ENCODE results near the gene CRY1. TPM values are rescaled to one million over a fixed set of nuclear protein-coding genes. Genes with fewer than 3 reads are reported as not detected.

Gene CRY1
- polyA plus RNA-seq, 1 of the 3 experiments (the other 2 are of a cell fraction) = 4.9 TPM

DNA sequence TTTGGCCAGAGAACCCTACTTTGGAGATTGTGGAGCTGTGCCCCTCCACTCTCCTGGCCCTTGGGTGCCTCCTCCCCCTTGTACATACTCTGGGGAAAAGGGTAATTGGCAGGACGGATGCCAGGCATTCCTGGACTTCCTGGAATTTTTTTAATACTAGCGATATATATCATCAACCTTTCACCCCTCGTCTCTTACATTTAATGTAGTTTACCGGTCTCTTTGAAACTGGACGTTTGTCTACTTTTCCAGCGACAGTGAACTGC, 767 bp upstream of the CRY1 start:
- Histone ChIP-seq H3K4me2 (peak overlapping the region; percentile 97), H3F3A (replicated peaks; ENCODE audit: insufficient read depth) (peaks cover 13% of the 10 kb centered on the region), H3K27ac (ENCODE audit: low read depth in 2 of 2, low read length in 1 of 2) (peak overlapping the region; percentile 88 to 96), H3K36me3 (replicated peaks in 1 of 2; ENCODE audit: control insufficient read depth in 1 of 2, insufficient read depth in 2 of 2, low read length in 1 of 2) (no peaks in the 10 kb centered on the region), H3K9me2 (no peaks in the 10 kb centered on the region), H4K20me1 (ENCODE audit: insufficient read depth) (peaks cover 15% of the 10 kb centered on the region; the same call in 1 of the 2 replicates), H3K27me3 (ENCODE audit: insufficient read depth) (no peaks in the 10 kb centered on the region), H2AFZ (ENCODE audit: low read depth) (peak overlapping the region; percentile 89), H3K79me2 (ENCODE audit: insufficient read depth) (peaks cover 25% of the 10 kb centered on the region), H3K4me3 (ENCODE audit: low read depth in 2 of 2, low read length in 1 of 2) (peak overlapping the region; percentile 80 to 87), H3K4me1 (ENCODE audit: control insufficient read depth in 1 of 2, insufficient read depth in 2 of 2, low read depth in 1 of 2, low read length in 1 of 2) (peaks cover 0 to 15% of the 10 kb centered on the region in 2 experiments; a peak in 2 of 4 replicates), H3K9ac (peak overlapping the region; percentile 93), H3K9me3 (no peaks in the 10 kb centered on the region)
- CTCF ChIA-PET = interaction anchor here (1.0 to 6.0 kb wide), 5 partner anchors 12 to 246 kb away, joined by 3 to 46 read pairs (median 6); partner anchors contain the start of gene TMEM263
- 17% methylated on average over 6 of the region's 6 CpGs for WGBS (ENCODE audit: low lambda C conversion rate)
- POLR2A ChIA-PET = interaction anchor here (0.6 to 1.3 kb wide), 3 partner anchors 107 to 311 kb away, joined by 3 to 4 read pairs (median 4); partner anchors contain the start of genes MTERF2 and TMEM263
- no peak for DNase-seq
- 0 out of 2 replicates have a peak, but pooled peaks have one; percentile 6 for TF ChIP-seq RXRA (IDR thresholded peaks at IDR 0.05; ENCODE audit: borderline replicate concordance, low read depth)
- TF ChIP-seq FOXM1 (IDR thresholded peaks at IDR 0.05; ENCODE audit: low read depth) = no peak
- TF ChIP-seq, protein P1, sequence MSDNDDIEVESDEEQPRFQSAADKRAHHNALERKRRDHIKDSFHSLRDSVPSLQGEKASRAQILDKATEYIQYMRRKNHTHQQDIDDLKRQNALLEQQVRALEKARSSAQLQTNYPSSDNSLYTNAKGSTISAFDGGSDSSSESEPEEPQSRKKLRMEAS (IDR thresholded peaks at IDR 0.05; ENCODE audit: low read depth) = no peak
- TF ChIP-seq, protein P2, sequence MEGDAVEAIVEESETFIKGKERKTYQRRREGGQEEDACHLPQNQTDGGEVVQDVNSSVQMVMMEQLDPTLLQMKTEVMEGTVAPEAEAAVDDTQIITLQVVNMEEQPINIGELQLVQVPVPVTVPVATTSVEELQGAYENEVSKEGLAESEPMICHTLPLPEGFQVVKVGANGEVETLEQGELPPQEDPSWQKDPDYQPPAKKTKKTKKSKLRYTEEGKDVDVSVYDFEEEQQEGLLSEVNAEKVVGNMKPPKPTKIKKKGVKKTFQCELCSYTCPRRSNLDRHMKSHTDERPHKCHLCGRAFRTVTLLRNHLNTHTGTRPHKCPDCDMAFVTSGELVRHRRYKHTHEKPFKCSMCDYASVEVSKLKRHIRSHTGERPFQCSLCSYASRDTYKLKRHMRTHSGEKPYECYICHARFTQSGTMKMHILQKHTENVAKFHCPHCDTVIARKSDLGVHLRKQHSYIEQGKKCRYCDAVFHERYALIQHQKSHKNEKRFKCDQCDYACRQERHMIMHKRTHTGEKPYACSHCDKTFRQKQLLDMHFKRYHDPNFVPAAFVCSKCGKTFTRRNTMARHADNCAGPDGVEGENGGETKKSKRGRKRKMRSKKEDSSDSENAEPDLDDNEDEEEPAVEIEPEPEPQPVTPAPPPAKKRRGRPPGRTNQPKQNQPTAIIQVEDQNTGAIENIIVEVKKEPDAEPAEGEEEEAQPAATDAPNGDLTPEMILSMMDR (IDR thresholded peaks at IDR 0.05) = no peak
- TF ChIP-seq, protein P3, sequence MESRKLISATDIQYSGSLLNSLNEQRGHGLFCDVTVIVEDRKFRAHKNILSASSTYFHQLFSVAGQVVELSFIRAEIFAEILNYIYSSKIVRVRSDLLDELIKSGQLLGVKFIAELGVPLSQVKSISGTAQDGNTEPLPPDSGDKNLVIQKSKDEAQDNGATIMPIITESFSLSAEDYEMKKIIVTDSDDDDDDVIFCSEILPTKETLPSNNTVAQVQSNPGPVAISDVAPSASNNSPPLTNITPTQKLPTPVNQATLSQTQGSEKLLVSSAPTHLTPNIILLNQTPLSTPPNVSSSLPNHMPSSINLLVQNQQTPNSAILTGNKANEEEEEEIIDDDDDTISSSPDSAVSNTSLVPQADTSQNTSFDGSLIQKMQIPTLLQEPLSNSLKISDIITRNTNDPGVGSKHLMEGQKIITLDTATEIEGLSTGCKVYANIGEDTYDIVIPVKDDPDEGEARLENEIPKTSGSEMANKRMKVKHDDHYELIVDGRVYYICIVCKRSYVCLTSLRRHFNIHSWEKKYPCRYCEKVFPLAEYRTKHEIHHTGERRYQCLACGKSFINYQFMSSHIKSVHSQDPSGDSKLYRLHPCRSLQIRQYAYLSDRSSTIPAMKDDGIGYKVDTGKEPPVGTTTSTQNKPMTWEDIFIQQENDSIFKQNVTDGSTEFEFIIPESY (IDR thresholded peaks at IDR 0.05; ENCODE audit: borderline replicate concordance, low read depth) = no peak
- TF ChIP-seq TEAD4 (IDR thresholded peaks at IDR 0.05; ENCODE audit: borderline replicate concordance, insufficient read depth) = peak; percentile 85; the same call in 1 of the 2 replicates
- no peak for TF ChIP-seq EZH2phosphoT487 (IDR thresholded peaks at IDR 0.05; ENCODE audit: borderline replicate concordance, low read depth)
- peak; percentile 20; the same call in 1 of the 2 replicates for TF ChIP-seq TCF12 (IDR thresholded peaks at IDR 0.05)
- TF ChIP-seq, protein P4, sequence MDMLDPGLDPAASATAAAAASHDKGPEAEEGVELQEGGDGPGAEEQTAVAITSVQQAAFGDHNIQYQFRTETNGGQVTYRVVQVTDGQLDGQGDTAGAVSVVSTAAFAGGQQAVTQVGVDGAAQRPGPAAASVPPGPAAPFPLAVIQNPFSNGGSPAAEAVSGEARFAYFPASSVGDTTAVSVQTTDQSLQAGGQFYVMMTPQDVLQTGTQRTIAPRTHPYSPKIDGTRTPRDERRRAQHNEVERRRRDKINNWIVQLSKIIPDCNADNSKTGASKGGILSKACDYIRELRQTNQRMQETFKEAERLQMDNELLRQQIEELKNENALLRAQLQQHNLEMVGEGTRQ (IDR thresholded peaks at IDR 0.05; ENCODE audit: borderline replicate concordance, low read depth, low read length) = no peak
